HG03558 (cell line): Measurements from ENCODE around the gene LRIG1.

Experiments
- ATAC-seq: cut with Tn5 transposase; IDR thresholded peaks from one replicate; pipeline ENCODE4 v1.9.1; 2021; ENCODE audit warnings: moderate number of reproducible peaks; ENCODE audit not compliant: unreplicated experiment; ENCODE audit errors: extremely low read depth

The LRIG1 gene

GRCh38 chr3:66406831-66407610 lies 93.8 kb downstream of the LRIG1 start:
- no peak for ATAC-seq

GRCh38 chr3:66406163-66406562 lies 94.7 kb downstream of the LRIG1 start:
- ATAC-seq, result no peak

- ATAC-seq, result no peak
Observed at GRCh38 chr3:66405701-66406091, 95.1 kb downstream of the LRIG1 start.

GRCh38 chr3:66404903-66405700 lies 95.7 kb downstream of the LRIG1 start:
- ATAC-seq, result no peak

- no peak for ATAC-seq
Observed at GRCh38 chr3:66404197-66404596, 96.6 kb downstream of the LRIG1 start.

- no peak for ATAC-seq
Observed at GRCh38 chr3:66403323-66403990, 97.4 kb downstream of the LRIG1 start.

- ATAC-seq, result no peak
Observed at GRCh38 chr3:66402596-66403290, 98.1 kb downstream of the LRIG1 start.

- no peak for ATAC-seq
Observed at GRCh38 chr3:66401675-66402491, 98.9 kb downstream of the LRIG1 start.

- ATAC-seq, result no peak
Observed at GRCh38 chr3:66401157-66401550, 99.7 kb downstream of the LRIG1 start.

- ATAC-seq, result no peak
Observed at GRCh38 chr3:66400411-66401156, 100.2 kb downstream of the LRIG1 start.

GRCh38 chr3:66399529-66400232 lies 101.1 kb downstream of the LRIG1 start:
- no peak for ATAC-seq

- no peak for ATAC-seq
Observed at GRCh38 chr3:66398228-66399025, 102.4 kb downstream of the LRIG1 start.

GRCh38 chr3:66397745-66398144 lies 103.1 kb downstream of the LRIG1 start:
- ATAC-seq, result no peak

- no peak for ATAC-seq
Observed at GRCh38 chr3:66396888-66397287, 103.9 kb downstream of the LRIG1 start.

- ATAC-seq, result no peak
Observed at GRCh38 chr3:66396161-66396760, 104.6 kb downstream of the LRIG1 start.

- no peak for ATAC-seq
Observed at GRCh38 chr3:66395635-66396034, 105.2 kb downstream of the LRIG1 start.

GRCh38 chr3:66394753-66395249 lies 106.0 kb downstream of the LRIG1 start:
- ATAC-seq, result no peak
